Motor neuron (in vitro differentiated cells): ENCODE data around the gene PRUNE2. TPM values are rescaled to one million over a fixed set of nuclear protein-coding genes. Genes with fewer than 3 reads are reported as not detected.
"Not testable (repeated sequence)": the region's sequence is repeated elsewhere in the genome, so short reads cannot be mapped to it uniquely, and the experiment has no call there.

ENCODE experiments used
- ATAC-seq, 8 experiments: fragments of 200-7000 bp; cut with Tn5 transposase; replicated peaks in 6 of 8; 2 replicates each; pipeline ENCODE4 v1.8.0; 2021; ENCODE audit warnings: mild to moderate bottlenecking in 8 of 8, moderate library complexity in 8 of 8
- H3K27ac ChIP-seq, 2 donors: fragments of 250-450 bp; sonication (Bioruptor Pico); 2 replicates each; pipeline ENCODE4 v1.9.0; 2021; ENCODE audit warnings: antibody characterized with exemption in 2 of 2, mild to moderate bottlenecking in 2 of 2, moderate library complexity in 1 of 2
- H3K4me1 ChIP-seq, 2 donors: fragments of 250-450 bp; sonication (Bioruptor Pico); replicated peaks in 1 of 2; 2 replicates each; pipeline ENCODE4 v1.6.1; 2021; ENCODE audit warnings: antibody characterized with exemption in 2 of 2, mild to moderate bottlenecking in 2 of 2, moderate library complexity in 1 of 2
- H3K4me3 ChIP-seq, 5 donors: fragments of 250-450 bp; sonication (Bioruptor Pico); 2 replicates each; pipeline ENCODE4 v1.9.0; 2021; ENCODE audit warnings: antibody characterized with exemption in 5 of 5, mild to moderate bottlenecking in 5 of 5, moderate library complexity in 4 of 5
- WGBS, 10 experiments: fragments of 450-650 bp; shearing (Covaris generic); methylation state at CpG; one replicate each; pipeline ENCODE4 v1.0.0; 2022; 5-methylcytosine and 5-hydroxymethylcytosine counted together
- in situ Hi-C, 9 experiments: fragments of 400-800 bp; cut with MboI; loops; one replicate each; pipeline ENCODE4 v1.15.0; 2021; ENCODE audit warnings: low sequenced_read_pairs in 9 of 9, low pct_unique_long_range_greater_than_20kb in 2 of 9; ENCODE audit not compliant: unreplicated experiment in 9 of 9
- total RNA-seq, 8 experiments: library from RNA; unstranded; fragments of 300-600 nt; gene quantifications; 2 replicates each; pipeline versions ENCODE4 v1.2.3 to v1.2.4, GENCODE V29; 2022

Gene PRUNE2
- total RNA-seq, 8 experiments from 2014 or later = 0.56 to 54.5 (median 11.4) TPM

DNA sequence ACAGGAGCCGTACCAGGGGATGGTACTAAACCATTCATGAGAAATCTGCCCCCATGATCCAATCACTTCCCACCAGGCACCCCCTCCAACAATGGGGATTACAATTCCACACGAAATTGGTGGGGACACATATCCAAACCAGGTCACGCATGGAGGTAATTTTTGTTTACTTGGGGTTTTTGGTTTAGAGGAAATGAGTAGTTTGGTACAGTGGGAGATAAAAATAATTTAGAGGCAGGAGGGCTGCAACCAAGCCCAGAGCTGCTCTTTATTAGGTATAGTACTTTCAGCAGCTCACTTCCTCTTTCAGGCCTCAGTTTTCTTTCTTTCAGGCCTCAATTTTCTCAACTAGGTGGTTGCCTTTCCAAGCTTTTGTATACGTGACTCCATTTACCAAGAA is 23.2 kb downstream of the PRUNE2 start:
- no peak for ATAC-seq
- in situ Hi-C loops = no loop called here
- 60 to 100% (median 87%) methylated on average over 1 to 4 of the region's 4 CpGs; no CpG with 5 or more reads in 1 of the 10 experiments for WGBS, 10 experiments
- H3K4me1 ChIP-seq = peaks cover 4 to 13% of the 10 kb centered on the region in 2 donors
- H3K27ac ChIP-seq = no peak overlapping the region
- no peak overlapping the region for H3K4me3 ChIP-seq

DNA sequence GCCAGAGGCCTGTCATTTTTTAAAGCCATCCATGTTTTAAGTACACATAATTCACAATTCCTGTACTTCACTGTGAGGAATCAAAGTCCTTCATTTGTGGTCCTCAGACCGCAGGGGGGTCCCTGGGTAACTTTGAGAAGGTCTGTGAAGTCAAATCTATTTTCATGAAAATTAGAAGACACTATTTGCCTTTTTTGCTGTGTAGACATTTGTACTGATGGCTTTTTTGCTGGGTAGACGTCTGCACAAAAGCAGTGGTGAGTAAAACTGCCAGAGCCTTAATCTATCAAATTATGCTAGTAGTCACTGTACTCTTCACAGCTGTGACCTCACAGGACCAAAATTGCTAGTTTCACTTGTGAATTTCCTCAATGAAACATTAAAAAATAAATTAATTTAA is 25.7 kb downstream of the PRUNE2 start:
- Histone ChIP-seq H3K27ac (no peak overlapping the region), H3K4me3 (no peak overlapping the region), H3K4me1 (no peaks in the 10 kb centered on the region)
- 20 to 50% (median 30%) methylated on average over 1 to 2 of the region's 2 CpGs; no CpG with 5 or more reads in 3 of the 10 experiments for WGBS, 10 experiments
- no peak for ATAC-seq
- in situ Hi-C loops = no loop called here

DNA sequence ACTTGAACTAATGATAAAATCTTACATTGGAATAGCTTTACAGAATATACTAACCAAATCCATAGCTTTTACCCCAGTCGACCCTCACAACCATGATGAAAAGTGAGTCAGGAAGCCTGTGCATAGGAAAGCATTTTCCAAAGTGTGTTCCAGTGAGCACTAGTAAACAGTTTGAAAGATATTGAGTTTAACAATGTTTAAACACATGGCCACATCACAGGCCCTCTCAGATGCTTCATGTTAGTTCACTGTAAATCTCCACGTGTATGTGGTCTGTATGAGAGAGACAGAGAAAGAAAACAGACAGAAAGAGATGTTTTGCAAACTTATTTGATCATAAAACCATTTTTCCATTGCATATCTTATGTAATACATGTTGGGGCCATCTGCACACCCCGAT is 27.0 kb downstream of the PRUNE2 start:
- no peak overlapping the region for H3K27ac ChIP-seq
- no peak for ATAC-seq
- in situ Hi-C loops = no loop called here
- 12 to 100% (median 69%) methylated on average over 1 to 3 of the region's 3 CpGs for WGBS, 10 experiments
- H3K4me3 ChIP-seq = no peak overlapping the region
- peaks cover under 1 to 2% of the 10 kb centered on the region in 2 donors for H3K4me1 ChIP-seq

DNA sequence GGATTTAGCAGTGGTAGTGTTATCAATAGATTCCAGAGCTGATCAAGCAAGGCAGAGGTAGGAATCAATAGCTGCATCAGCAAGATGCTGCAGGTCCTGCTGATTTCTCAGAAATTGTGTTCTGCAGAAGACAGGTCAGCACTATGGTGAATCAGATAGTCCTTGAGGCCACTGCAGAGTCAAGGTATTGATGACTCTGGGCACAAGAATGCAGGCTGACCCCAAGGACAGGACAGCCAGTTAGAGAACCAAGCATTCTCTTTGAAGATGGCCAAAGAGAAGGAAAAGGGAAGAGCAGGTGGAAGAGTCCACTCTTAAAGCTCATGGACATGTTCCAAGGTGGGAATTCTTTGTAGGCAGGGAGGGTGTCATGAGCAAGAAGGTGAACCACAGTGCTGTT is 28.0 kb downstream of the PRUNE2 start:
- no peak overlapping the region for H3K4me3 ChIP-seq
- no peak for ATAC-seq
- no peak overlapping the region for H3K27ac ChIP-seq
- peaks cover 6 to 11% of the 10 kb centered on the region in 2 donors for H3K4me1 ChIP-seq
- in situ Hi-C loops = no loop called here

DNA sequence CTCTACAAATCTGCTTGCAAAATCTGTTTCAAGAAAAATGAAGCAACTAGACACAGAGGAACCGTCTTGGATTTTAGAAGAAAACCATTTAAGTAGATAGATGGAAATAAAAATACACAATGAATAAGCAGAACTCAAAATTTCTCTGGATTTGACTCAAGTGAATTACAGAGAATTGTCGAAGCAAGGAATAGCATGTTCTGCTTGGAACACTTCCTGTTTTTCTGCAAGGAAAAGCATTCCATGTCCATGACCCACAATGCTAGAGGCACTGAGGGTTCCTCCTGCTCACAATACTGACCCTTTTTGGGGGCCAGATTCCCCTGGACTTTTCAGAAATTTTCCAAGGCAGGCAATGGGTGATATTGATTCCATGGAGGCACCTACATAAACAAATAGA is 29.8 kb downstream of the PRUNE2 start:
- peaks cover 6 to 11% of the 10 kb centered on the region in 2 donors for H3K4me1 ChIP-seq
- ATAC-seq = no peak
- WGBS, 10 experiments = 0 to 100% (median 82%) methylated on average over 1 to 2 of the region's 2 CpGs; no CpG with 5 or more reads in 1 of the 10 experiments
- in situ Hi-C loops = no loop called here
- H3K27ac ChIP-seq = no peak overlapping the region
- no peak overlapping the region for H3K4me3 ChIP-seq

DNA sequence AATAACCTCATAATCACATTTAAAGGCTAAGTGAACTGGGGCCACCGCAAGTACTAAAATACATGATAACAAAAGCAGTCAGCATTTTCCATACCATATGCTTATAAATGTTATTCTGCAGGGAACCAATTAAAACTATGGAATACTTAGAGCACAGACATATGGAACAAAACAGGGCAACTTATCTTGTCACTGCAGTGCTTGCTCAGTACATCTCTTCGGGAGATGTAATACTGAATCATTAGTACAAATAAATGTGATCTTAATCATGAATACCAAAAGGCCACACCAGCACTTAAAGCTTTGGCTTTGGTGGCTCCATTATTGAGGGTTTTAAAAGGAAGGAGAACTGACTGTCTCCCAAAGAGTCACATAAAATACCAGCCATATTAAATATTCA is 32.1 kb downstream of the PRUNE2 start:
- Histone ChIP-seq H3K4me1 (peaks cover 9 to 11% of the 10 kb centered on the region in 2 donors), H3K4me3 (no peak overlapping the region), H3K27ac (no peak overlapping the region)
- peak in 3 of 8 experiments; percentile 14 to 27 (median 23) for ATAC-seq
- in situ Hi-C loops = loop anchor here in 1 of 9 experiments (25.0 kb wide), 1 partner anchor 112 kb away; the partner anchor contains the start of gene PCA3
- WGBS, 10 experiments = 6 to 67% (median 46%) methylated on average over 1 to 2 of the region's 2 CpGs; no CpG with 5 or more reads in 2 of the 10 experiments

DNA sequence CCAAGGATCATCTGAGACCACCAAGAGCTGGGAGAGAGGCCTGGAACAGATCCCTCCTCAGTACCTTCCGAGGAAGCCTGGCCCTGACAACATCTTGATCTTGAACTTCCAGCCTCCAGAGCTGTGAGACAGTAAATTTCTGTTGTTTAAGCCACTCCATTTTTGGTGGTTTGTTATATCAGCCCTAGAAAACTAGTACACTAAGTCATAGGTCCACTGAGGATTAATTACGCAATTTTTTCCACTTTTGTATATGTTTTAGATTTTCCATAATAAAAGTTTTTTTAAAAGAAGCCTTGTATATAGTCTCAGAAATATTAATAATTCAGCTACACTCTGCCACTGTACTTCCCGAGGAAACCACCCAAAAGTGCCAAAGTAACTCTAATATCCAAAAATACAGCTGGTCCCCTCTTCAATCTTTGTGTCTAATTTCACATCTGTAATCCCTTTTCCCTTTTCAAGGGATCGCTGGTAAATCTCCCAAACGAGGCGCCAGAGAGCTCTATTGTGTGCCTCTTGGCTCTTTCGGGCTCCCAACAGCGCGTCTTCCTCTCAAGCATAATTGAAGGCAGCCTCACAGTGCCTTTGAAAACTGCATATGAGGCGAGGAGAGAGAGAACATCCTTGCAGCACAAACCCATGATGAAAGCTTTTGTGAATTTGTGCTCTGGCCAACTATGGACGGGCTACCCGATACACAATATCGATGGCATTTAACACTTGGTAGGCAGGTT is 32.7 kb downstream of the PRUNE2 start:
- H3K4me3 ChIP-seq = no peak overlapping the region
- WGBS, 10 experiments = 0 to 57% (median 13%) methylated on average over 2 to 11 of the region's 13 CpGs; no CpG with 5 or more reads in 1 of the 10 experiments

DNA sequence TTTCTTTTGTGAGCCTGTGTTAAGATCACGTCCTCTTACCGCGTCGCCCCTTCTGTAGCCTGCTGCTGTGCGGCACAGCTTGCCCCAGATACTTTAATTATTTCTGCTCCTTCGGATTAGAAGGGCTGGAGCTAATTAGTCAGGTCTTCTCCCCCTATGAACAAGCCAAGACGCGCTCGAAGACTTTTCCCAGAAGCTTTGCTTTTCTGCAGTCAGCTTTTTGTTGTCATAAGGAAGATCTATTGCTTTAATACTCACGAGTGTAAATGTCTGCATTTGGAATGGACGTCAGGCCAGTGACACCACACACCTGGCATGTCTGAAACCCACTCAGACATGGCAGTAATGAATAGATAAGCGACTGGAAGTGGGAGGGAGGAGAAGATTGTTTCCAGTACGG is 37.0 kb downstream of the PRUNE2 start:
- ATAC-seq = peak in 5 of 8 experiments; percentile 30 to 40 (median 36)
- Histone ChIP-seq H3K4me1 (peaks cover 10 to 12% of the 10 kb centered on the region in 2 donors), H3K27ac (no peak overlapping the region), H3K4me3 (no peak overlapping the region)
- WGBS, 10 experiments = 5 to 60% (median 25%) methylated on average over 1 to 7 of the region's 13 CpGs; no CpG with 5 or more reads in 2 of the 10 experiments
- in situ Hi-C loops = loop anchor here in 1 of 9 experiments (25.0 kb wide), 1 partner anchor 107 kb away; the partner anchor contains the start of gene PCA3

More for the DNA sequence above, 32.7 kb downstream of the PRUNE2 start:
- peaks cover 10 to 11% of the 10 kb centered on the region in 2 donors for H3K4me1 ChIP-seq
- in situ Hi-C loops = loop anchor here in 1 of 9 experiments (25.0 kb wide), 1 partner anchor 111 kb away; the partner anchor contains the start of gene PCA3
- ATAC-seq = peak in 7 of 8 experiments; percentile 35 to 78 (median 58)
- no peak overlapping the region for H3K27ac ChIP-seq

DNA sequence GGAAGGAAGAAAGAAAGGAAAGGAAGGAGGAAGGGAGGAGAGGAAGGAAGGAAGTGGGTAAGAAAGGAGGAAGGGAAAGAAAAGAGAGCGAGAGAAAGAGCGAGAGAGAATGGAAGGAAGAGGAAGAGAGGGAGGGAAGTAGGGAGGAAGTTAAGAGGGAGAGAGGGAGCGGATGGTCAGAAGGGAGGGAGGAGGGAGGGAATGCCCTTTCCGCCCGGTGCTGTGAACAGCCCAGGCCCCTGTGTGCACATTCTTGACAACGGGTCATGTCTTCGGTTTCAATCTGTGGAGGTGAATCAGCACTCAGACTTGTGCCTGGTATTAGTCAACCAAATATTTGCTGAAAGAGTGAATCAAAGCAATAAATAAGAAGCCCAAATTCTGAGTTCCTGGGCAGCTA is 39.2 kb downstream of the PRUNE2 start:
- H3K4me1 ChIP-seq = peaks cover 6 to 7% of the 10 kb centered on the region in 2 donors
- peak in 2 of 8 experiments; percentile 23 to 36 for ATAC-seq
- no peak overlapping the region for H3K4me3 ChIP-seq
- in situ Hi-C loops = loop anchor here in 1 of 9 experiments (25.0 kb wide), 1 partner anchor 104 kb away; the partner anchor contains the start of gene PCA3
- 41 to 83% (median 62%) methylated on average over 2 to 5 of the region's 7 CpGs; no CpG with 5 or more reads in 3 of the 10 experiments for WGBS, 10 experiments
- H3K27ac ChIP-seq = no peak overlapping the region

DNA sequence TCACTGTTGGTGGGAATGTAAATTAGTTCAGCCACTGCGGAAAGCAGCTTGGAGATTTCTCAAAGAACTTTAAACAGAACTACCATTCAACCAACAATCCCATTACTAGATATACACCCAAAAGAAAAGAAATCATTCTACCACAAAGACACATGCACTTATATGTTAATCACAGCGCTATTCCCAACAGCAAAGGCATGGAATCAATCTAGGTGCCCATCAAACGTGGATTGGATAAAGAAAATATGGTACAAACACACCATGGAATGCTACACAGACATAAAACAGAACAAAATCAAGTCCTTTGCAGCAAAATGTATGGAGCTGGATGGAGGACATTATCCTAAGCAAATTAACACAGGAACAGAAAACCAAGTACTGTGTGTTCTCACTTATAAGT is 42.1 kb downstream of the PRUNE2 start:
- in situ Hi-C loops = loop anchor here in 1 of 9 experiments (25.0 kb wide), 1 partner anchor 102 kb away; the partner anchor contains the start of gene PCA3
- no peak for ATAC-seq
- no peak overlapping the region for H3K4me3 ChIP-seq
- peaks cover 3 to 7% of the 10 kb centered on the region in 2 donors for H3K4me1 ChIP-seq
- H3K27ac ChIP-seq = no peak overlapping the region
- 17 to 100% (median 32%) methylated on average over 1 to 2 of the region's 3 CpGs; no CpG with 5 or more reads in 4 of the 10 experiments for WGBS, 10 experiments

DNA sequence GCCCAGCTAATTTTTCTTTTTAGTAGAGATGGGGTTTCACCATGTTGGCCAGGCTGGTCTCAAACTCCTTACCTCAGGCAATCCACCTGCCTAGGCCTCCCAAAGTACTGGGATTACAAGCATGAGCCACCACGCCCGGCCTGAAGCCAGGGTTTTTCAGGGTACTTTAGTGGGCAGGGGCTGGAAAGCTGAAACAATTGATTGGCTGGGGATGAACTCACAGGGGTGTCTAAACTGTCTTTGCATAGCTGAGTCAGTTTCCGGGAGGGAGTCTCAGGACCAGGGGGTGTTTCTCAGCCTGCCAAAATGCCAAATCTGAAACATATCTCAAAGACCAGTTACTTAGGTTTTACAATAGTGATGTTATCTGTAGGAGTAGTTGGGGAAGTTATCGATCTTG is 46.1 kb downstream of the PRUNE2 start:
- Histone ChIP-seq H3K27ac (no peak overlapping the region), H3K4me3 (no peak overlapping the region), H3K4me1 (peaks cover 2 to 7% of the 10 kb centered on the region in 2 donors)
- no peak for ATAC-seq
- in situ Hi-C loops = loop anchor here in 1 of 9 experiments (25.0 kb wide), 1 partner anchor 98 kb away; the partner anchor contains the start of gene PCA3
- 73 to 100% (median 86%) methylated on average over 1 to 4 of the region's 4 CpGs; no CpG with 5 or more reads in 4 of the 10 experiments for WGBS, 10 experiments

DNA sequence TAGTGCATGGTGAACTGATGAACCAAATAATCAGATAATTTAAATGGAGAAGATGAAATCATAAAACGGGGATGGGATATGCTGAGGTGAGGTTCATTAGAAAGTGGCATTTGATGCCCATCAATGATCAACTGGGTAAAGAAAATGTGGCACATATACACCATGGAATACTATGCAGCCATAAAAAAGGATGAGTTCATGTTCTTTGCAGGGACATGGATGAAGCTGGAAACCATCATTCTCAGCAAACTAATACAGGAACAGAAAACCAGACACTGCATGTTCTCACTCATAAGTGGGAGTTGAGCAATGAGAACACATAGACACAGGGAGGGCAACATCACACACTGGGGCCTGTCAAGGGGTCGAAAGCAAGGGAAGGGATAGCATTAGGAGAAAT is 47.7 kb downstream of the PRUNE2 start:
- ATAC-seq, H3K4me1 ChIP-seq, H3K27ac ChIP-seq, H3K4me3 ChIP-seq: not testable (repeated sequence)
- in situ Hi-C loops = loop anchor here in 1 of 9 experiments (25.0 kb wide), 1 partner anchor 96 kb away; the partner anchor contains the start of gene PCA3
- WGBS, 10 experiments = 20 to 100% (median 56%) methylated on average over 1 to 2 of the region's 2 CpGs; no CpG with 5 or more reads in 3 of the 10 experiments

DNA sequence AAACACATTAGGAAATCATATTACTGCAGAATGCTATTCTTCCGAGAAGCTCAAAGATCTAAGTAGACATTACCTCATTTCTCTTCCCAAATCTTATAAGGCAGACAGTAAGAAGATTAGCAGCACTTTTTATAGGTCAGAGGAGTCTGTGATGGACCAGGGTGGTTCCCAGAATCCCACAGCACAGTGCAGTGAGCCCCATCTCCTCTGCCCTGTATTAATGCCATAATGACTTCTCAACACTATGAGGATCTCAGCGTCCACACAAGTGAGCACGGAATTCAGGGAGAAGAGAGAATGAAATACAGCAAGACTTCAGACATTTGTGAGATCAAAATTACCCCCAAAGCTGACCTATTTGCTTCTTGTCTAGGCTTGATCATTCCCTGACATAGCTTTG is 49.9 kb downstream of the PRUNE2 start:
- Histone ChIP-seq H3K27ac (no peak overlapping the region), H3K4me3 (no peak overlapping the region), H3K4me1 (no peaks in the 10 kb centered on the region)
- no peak for ATAC-seq
- WGBS, 10 experiments = 53 to 100% (median 100%) methylated on average over 1 to 3 of the region's 3 CpGs; no CpG with 5 or more reads in 1 of the 10 experiments
- in situ Hi-C loops = loop anchor here in 1 of 9 experiments (25.0 kb wide), 1 partner anchor 94 kb away; the partner anchor contains the start of gene PCA3
